ENCODE data around the gene GLMN.

GLMN gene

DNA sequence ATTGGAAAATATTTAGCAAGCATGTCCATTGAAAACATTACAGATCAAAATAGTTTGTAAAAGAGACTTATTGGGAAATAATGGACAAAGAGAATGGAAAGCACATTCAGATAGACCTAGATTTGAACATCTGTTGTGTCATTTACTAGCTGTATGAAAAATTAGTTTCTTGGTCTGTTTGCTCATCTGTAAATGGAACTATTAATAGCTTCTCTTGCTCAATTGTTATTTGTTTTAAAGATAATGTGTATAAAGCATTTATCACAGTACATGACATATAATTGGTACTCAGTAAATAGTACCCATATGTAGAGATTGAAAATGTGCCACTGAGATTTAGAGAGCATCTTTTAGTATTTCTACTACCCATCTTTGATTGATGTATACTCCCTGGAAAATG, 26.0 kb upstream of the GLMN start:
- Histone ChIP-seq H3K27ac (ENCODE audit: low read depth, low read length) (no peak overlapping the region), H3K4me1 (ENCODE audit: control insufficient read depth, low read length) (no peaks in the 10 kb centered on the region), H3K4me3 (ENCODE audit: low read length) (no peak overlapping the region), H3K9me3 (ENCODE audit: control insufficient read depth, insufficient read depth, low read length) (peaks cover 4% of the 10 kb centered on the region; the same call in 1 of the 2 replicates), H3F3A (ENCODE audit: control insufficient read depth, insufficient read depth) (no peaks in the 10 kb centered on the region), H3K36me3 (ENCODE audit: control insufficient read depth, low read length) (peaks cover 46% of the 10 kb centered on the region), H3K79me2 (ENCODE audit: control insufficient read depth, low read length) (no peaks in the 10 kb centered on the region), H4K20me1 (ENCODE audit: control insufficient read depth, insufficient read depth, low read depth, low read length) (no peaks in the 10 kb centered on the region), H3K27me3 (ENCODE audit: control insufficient read depth, low read length) (no peaks in the 10 kb centered on the region), H3K4me2 (ENCODE audit: low read length) (no peak overlapping the region), H3K9me2 (replicated peaks; ENCODE audit: control insufficient read depth, low read length) (no peaks in the 10 kb centered on the region)
- no peak for TF ChIP-seq EZH2phosphoT487 (IDR thresholded peaks at IDR 0.05; ENCODE audit: borderline replicate concordance, low read length)
- TF ChIP-seq CTCF (IDR thresholded peaks at IDR 0.05; ENCODE audit: low read depth, low read length, poor library complexity, severe bottlenecking): no peak

DNA sequence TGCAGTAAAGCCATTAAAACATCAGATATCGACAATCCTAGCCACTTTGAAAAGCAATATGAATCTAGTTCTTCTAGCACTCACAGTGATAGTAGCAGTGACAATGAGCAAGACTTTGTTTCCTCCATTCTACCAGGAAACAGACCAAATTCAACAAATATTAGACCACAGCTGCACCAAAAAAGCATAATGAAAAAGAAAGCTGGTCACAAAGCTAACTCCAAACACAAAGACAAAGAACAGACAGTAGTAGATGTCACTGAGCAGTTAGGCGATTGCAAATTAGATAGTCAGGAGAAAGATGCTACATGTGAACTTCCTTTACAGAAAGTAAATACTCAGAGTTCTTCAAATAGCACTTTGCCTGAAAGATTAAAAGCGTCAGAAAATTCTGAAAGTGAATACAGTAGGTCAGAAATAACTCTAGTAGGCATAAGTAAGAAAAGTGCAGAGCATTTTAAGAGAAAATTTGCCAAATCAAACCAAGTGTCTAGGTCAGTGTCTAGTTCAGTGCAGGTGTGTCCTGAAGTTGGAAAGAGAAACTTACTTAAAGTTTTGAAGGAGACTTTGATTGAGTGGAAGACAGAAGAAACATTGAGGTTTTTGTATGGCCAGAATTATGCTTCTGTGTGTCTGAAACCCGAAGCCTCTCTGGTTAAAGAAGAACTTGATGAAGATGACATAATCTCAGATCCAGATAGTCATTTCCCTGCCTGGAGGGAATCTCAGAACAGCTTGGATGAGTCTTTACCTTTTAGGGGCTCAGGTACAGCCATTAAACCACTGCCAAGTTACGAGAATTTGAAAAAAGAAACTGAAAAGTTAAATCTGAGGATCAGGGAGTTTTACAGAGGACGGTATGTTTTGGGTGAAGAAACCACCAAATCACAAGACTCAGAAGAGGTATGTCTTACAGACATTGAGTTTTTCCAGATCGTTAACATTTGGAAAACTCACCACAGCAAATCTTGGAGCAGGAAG, 25.0 kb upstream of the GLMN start:
- Histone ChIP-seq H3K27me3 (ENCODE audit: control insufficient read depth, low read length) (no peaks in the 10 kb centered on the region), H3K9me2 (replicated peaks; ENCODE audit: control insufficient read depth, low read length) (no peaks in the 10 kb centered on the region), H3K4me3 (ENCODE audit: low read length) (no peak overlapping the region), H3K4me2 (ENCODE audit: low read length) (no peak overlapping the region), H3K27ac (ENCODE audit: low read depth, low read length) (no peak overlapping the region), H3K9me3 (ENCODE audit: control insufficient read depth, insufficient read depth, low read length) (peaks cover 4% of the 10 kb centered on the region; the same call in 1 of the 2 replicates), H3K4me1 (ENCODE audit: control insufficient read depth, low read length) (no peaks in the 10 kb centered on the region), H4K20me1 (ENCODE audit: control insufficient read depth, insufficient read depth, low read depth, low read length) (no peaks in the 10 kb centered on the region), H3K79me2 (ENCODE audit: control insufficient read depth, low read length) (no peaks in the 10 kb centered on the region), H3F3A (ENCODE audit: control insufficient read depth, insufficient read depth) (no peaks in the 10 kb centered on the region), H3K36me3 (ENCODE audit: control insufficient read depth, low read length) (peaks cover 41% of the 10 kb centered on the region)
- TF ChIP-seq EZH2phosphoT487 (IDR thresholded peaks at IDR 0.05; ENCODE audit: borderline replicate concordance, low read length) (no peak), CTCF (IDR thresholded peaks at IDR 0.05; ENCODE audit: low read depth, low read length, poor library complexity, severe bottlenecking) (no peak)

- no peaks in the 10 kb centered on the region for H3F3A ChIP-seq (ENCODE audit: control insufficient read depth, insufficient read depth)
- H3K27me3 ChIP-seq (ENCODE audit: control insufficient read depth, low read length): no peaks in the 10 kb centered on the region
- H3K4me3 ChIP-seq (ENCODE audit: low read length): no peak overlapping the region
- no peaks in the 10 kb centered on the region for H3K4me1 ChIP-seq (ENCODE audit: control insufficient read depth, low read length)
- H3K27ac ChIP-seq (ENCODE audit: low read depth, low read length): no peak overlapping the region
- no peaks in the 10 kb centered on the region for H4K20me1 ChIP-seq (ENCODE audit: control insufficient read depth, insufficient read depth, low read depth, low read length)
- H3K9me2 ChIP-seq (replicated peaks; ENCODE audit: control insufficient read depth, low read length): no peaks in the 10 kb centered on the region
- no peaks in the 10 kb centered on the region for H3K9me3 ChIP-seq (ENCODE audit: control insufficient read depth, insufficient read depth, low read length)
- no peak overlapping the region for H3K4me2 ChIP-seq (ENCODE audit: low read length)
- H3K36me3 ChIP-seq (ENCODE audit: control insufficient read depth, low read length): peaks cover 4% of the 10 kb centered on the region; the same call in 1 of the 2 replicates
- H3K79me2 ChIP-seq (ENCODE audit: control insufficient read depth, low read length): no peaks in the 10 kb centered on the region
- no peak for TF ChIP-seq CTCF (IDR thresholded peaks at IDR 0.05; ENCODE audit: low read depth, low read length, poor library complexity, severe bottlenecking)
- TF ChIP-seq EZH2phosphoT487 (IDR thresholded peaks at IDR 0.05; ENCODE audit: borderline replicate concordance, low read length): no peak
Observed at GRCh38 chr1:92317836-92318493, 19.2 kb upstream of the GLMN start.

Data from DOHH2 (cell line).